HTR-8/SVneo (cell line): ENCODE data around the gene RNU1-2.
"Not testable (repeated sequence)": the region's sequence is repeated elsewhere in the genome, so short reads cannot be mapped to it uniquely, and the experiment has no call there.

Experiments used
- DNase-seq: peaks from one replicate; pipeline ENCODE4 v3.0.0; 2011; ENCODE audit warnings: low spot score, mixed read lengths; ENCODE audit not compliant: insufficient read length
- FAIRE-seq: peaks from 2 replicates; lab custom pipeline; 2011; peaks lifted over from hg19 to GRCh38; lab: Jason Lieb, UNC

Gene RNU1-2

DNA sequence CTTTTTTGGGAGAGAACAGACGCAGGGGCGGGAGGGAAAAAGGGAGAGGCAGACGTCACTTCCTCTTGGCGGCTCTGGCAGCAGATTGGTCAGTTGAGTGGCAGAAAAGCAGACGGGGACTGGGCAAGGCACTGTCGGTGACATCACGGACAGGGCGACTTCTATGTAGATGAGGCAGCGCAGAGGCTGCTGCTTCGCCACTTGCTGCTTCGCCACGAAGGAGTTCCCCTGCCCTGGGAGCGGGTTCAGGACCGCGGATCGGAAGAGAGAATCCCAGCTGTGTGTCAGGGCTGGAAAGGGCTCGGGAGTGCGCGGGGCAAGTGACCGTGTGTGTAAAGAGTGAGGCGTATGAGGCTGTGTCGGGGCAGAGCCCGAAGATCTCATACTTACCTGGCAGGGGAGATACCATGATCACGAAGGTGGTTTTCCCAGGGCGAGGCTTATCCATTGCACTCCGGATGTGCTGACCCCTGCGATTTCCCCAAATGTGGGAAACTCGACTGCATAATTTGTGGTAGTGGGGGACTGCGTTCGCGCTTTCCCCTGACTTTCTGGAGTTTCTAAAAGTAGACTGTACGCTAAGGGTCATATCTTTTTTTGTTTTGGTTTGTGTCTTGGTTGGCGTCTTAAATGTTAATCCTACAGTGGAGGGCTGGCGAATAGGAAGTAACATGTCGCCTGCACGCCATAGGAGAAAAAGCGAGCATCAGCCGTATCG, at the start of gene RNU1-2:
TSS of gene RNU1-2 (plus strand) at position 383 of the 718 bp plus-strand sequence.
- DNase-seq, FAIRE-seq: not testable (repeated sequence)

DNA sequence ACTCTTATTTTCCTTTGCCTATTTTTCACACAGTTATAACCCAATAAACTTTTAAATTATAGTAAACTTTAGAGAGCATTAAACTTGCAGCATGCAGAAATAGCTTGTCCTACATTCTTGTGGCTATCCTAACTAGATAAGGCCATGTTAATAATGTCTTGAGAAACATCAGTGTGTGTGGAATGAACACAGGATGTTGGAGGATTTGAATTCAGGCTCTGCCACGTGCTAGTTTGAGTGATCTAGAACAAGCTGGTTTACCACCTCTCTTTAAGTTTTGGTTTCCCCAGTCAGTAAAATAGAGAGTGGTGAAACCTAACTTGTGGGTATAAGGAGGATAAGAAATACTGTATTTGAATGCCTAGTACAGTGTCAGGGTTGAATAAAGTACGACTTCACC, 39.6 kb upstream of the RNU1-2 start:
- FAIRE-seq, DNase-seq: not testable (repeated sequence)

DNA sequence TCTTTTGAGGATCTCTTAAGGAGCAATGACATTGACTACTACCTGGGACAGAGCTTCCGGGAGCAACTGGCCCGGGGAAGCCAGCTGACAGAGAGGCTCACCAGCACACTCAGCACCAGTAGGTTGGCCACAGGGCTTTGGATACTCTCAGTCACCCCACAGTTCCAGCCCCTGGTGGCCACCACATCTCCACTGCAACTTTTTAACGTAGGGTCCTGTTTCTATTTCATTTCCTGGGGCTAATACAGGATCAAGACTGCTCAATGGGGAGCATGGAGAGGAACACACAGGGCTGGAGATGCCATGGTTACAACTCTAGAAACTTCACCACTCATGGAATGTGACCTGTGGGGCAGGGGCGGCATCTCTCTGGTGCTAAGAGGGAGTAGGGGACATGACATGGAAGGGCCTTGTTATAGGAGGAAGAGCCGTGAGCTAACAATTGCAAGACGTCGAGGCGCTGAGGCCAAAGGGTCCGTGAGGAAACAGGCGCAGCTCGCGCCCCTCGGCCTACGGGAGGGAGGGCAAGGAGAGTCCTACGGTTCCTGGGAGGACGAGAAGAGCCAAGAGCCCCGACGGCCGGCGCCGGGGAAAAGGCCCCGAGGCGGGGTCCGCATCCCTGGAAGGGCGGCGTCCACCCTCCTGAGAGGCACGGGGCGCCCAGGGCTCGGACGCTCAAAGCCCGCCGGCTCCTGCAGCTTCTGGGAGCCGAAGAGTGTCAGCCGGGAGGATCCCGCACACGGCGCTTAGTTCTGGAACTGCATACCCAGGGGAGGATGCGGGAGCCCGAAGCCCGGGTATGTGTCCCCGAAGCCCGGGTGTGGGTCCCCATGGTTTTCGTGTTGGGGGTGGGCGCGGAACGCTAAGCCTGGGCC, 36.4 kb upstream of the RNU1-2 start:
- not testable (repeated sequence) for FAIRE-seq, DNase-seq

DNA sequence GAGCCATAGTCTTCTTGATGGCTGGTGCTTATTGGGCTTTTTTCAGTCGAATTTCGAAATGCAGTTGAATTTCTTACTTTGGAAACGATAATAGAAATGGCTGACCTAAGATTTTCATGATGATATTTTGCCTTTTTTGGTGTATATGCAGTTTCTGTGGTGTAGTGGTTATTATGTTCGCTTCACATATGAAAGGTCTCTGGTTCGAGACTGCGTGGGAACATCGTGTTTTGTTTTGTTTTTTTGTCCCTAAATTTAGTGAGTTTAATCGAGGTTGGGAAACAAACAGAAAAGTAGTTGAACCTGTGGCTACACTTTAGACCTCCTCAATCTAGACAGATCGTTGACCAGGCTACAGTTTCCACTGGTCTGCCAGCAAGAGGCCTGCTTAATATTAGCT, 35.7 kb upstream of the RNU1-2 start:
- not testable (repeated sequence) for DNase-seq, FAIRE-seq

DNA sequence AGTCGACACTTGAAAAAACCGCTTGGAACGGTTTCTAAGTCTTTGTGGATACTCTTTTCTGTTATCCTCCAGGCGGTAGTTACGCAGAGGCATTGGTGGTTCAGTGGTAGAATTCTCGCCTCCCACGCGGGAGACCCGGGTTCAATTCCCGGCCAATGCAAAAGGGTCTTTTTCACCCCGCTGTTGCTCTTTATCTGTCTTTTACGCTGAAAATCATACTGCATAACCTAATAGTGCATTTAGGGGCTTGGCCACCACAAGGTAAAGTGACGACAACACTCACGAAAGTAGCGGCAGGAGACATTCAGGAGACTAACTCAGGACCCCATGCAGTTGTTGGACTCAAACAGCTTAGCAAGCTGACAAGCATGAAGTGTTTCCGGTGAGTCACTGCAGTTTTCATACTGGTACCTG, 33.9 kb upstream of the RNU1-2 start:
- FAIRE-seq, DNase-seq: not testable (repeated sequence)

DNA sequence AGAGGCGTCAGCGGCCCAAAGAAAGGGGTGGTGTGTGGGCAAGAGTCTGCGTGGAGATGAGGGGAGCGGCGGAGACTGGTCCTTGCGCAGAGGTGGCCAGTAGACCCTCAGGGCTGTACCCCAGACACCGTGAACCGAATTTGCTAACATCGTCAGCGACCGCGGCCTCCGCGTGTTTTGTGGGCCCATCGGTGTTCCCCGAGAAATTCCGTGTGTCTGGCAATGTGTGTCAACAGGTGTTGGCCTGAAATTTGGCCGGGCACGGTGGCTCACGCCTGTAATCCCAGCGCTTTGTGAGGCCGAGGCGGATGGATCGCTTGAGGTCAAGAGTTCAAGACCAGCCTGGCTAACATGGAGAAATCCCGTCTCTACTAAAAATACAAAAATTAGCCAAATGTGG, 33.4 kb upstream of the RNU1-2 start:
- DNase-seq, FAIRE-seq: not testable (repeated sequence)

DNA sequence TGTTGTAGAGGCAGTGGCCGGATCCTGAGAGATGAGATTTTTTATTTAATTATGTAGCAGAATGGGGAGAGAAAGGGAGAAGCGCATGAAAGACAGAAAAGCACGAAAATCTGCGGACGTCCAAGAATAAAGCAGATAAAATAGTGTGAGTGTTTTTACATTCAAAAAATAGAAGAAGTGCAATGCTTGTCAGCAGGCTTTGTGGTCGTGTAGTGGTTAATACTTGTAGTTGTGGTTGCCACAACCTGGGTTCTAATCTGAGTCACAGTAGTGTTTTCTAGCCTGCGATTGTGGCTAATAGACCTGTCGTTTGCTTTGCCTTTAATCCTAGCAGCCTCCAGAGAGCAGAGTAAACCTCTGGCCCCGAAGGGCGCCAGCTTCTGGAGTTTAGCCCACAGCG, 32.8 kb upstream of the RNU1-2 start:
- not testable (repeated sequence) for DNase-seq

DNA sequence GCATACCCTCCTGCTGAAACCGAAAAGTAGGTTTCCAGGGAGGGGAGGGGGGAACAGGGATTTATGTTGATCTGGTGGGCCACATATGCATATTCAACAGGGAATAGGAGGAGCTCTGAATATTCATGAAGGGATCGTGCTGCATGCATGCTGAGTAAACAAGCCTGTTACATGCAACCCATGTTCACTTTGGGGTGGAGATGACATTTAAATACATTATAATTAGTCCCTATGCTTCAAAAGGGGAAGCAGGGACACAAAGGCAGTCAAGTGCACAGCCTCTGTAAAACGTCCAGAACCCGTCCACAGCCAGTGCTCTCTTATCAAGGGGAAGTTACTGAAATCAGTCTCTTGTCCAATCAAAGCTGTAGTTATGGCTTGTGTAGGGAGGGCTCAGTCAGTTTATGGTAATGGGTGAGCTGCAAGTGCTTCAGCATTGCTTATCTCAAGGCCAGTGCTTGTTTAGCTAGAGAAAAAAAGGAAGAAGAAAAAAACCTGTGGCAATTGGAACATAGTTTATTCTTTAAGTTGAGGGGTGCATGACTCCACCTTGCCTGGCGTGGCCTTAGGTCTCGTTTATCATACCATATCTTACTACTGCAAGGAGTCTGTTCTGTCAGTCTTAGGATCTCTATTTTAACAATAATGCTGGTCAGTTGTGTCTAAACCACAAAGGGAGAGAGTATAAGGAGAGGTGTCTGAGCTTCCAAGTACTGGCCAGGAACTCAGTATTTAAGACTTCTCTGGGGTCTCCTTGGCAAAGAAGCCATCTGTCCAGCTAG, 28.7 kb upstream of the RNU1-2 start:
- FAIRE-seq, DNase-seq: not testable (repeated sequence)

More for the DNA sequence above, 32.8 kb upstream of the RNU1-2 start:
- not testable (repeated sequence) for FAIRE-seq

DNA sequence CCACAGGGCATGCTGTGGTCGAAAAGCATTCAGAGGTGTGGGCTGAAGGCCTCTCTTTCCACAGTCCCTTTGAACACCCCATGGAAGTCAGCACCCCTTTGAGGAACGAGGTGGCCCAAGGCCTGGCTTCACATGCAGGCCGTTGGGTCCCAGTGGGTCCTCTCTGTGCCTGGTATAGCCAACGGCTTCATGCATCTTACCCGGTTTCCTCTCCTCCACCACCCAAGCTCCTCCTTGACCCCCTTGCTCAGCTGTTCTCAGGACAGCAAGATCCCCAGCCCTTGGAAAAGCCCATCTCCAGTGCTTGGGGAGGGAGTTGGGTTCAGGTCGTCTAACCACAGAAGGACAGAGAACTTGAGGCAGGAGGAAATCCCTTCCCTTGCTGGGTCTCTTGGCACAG, 27.0 kb upstream of the RNU1-2 start:
- DNase-seq, FAIRE-seq: not testable (repeated sequence)

DNA sequence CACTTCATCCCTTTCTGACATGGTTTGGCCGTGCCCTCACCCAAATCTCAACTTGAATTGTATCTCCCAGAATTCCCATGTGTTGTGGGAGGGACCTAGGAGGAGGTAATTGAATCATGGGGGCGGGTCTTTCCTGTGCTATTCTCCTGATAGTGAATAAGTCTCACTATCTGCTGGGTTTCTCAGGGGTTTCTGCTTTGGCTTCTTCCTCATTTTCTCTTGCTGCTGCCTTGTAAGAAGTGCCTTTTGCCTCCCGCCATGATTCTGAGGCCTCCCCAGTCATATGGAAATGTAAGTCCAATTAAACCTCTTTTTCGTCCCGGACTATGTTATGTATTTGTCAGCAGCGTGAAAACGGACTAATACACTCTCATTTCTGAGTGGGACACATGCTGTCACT, 25.8 kb upstream of the RNU1-2 start:
- not testable (repeated sequence) for DNase-seq, FAIRE-seq

DNA sequence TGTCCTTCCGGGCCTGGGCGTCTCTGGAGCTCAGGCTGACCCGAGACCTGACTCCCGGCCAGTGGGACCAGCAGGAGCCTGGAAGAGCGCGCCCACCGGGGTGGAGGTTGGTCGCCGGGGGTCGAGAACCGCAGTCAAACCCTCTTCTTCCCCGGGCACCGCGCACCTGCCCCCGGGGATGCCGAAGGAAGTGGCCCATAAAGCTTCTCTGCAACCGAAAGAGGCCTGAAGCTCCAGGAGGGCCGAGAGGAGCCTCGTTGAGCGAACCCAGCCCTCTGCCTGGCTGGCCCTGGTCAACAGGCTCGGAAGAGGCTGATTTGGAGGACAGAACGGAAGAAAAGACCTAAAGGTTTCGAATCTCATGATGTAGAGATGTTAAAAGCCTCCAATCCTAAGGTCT, 24.6 kb upstream of the RNU1-2 start:
- DNase-seq, FAIRE-seq: not testable (repeated sequence)

DNA sequence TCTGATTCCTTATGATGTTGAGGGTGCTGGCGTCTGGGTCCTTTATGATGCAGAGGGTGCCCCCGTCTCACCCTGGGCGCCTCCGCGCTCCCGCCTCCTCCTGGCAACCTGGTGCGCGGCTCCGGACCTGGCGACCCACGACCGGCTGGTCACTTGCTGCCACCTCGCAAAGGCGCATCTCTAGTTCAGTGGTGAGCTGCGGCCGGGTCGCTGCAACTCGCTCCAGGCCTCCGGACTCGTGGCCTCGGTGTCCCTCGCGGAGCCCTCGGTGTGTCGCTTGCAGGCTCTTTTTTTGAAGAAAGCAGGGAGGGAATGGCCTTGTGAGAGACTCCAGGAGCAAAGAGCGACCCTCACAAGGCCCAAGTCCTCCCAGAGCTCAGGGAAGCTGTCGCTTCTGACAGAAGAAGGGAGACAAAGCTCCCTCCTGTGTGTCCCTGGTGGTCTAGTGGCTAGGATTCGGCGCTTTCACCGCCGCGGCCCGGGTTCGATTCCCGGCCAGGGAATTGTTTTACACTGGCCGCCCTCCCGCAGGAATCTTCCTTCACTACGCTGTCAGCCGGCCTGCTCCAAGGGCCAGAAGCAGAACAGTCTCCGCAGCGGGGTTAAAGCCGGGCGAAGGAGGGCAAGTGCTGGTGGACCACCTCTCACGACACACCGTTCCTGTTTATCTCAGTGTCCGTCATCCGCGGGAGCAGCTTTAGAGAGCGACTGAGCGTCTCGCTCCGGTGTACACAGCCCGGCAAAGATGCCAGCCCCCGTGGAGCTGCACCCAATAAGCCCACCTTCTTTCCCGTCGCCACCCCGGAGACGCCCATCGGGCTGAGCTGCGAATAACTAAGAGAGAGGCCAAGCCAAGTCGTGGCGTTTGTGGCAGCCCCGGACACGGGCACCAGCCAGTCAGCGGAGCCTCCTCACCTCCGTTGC, 23.4 kb upstream of the RNU1-2 start:
- not testable (repeated sequence) for DNase-seq

DNA sequence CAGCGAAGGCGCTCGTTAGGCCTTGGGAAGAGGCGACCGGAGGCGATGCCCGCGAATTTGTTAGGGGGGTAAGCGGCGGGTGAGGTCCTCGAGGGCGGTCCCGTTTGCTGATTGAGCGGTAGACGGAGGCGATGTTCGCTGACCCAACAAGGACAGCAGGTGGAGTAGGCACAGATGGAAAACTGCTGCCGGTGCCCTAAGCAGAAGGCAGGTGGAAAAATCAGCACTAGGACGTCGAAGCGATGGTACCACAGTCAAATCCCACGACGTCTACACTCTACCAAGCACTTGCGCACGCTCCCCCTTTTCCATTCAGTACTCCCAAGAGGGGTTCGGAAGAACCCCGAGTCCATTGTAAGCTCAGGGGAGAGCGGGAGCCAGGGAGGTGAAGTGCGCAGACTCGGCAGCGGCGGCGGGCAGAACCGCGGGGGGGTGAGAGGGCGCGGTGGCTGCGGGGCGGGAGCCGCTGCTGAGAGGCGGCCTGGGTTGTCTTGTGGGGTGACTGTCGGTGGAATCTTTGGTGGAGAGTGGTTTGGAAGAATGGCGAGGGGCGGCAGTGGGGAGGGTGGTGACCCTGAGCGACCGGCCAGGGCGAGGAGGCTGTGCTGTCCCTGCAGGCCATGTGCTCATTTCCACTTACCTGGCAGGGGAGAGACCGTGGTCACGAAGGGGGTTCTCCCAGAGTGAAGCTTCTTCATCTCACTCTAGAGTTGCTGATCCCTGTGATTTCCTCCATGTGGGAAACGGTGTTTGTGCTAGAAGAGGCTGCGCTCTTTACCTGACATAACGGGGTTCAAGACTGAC, 22.5 kb upstream of the RNU1-2 start:
- not testable (repeated sequence) for DNase-seq, FAIRE-seq

More for the DNA sequence above, 23.4 kb upstream of the RNU1-2 start:
- not testable (repeated sequence) for FAIRE-seq

DNA sequence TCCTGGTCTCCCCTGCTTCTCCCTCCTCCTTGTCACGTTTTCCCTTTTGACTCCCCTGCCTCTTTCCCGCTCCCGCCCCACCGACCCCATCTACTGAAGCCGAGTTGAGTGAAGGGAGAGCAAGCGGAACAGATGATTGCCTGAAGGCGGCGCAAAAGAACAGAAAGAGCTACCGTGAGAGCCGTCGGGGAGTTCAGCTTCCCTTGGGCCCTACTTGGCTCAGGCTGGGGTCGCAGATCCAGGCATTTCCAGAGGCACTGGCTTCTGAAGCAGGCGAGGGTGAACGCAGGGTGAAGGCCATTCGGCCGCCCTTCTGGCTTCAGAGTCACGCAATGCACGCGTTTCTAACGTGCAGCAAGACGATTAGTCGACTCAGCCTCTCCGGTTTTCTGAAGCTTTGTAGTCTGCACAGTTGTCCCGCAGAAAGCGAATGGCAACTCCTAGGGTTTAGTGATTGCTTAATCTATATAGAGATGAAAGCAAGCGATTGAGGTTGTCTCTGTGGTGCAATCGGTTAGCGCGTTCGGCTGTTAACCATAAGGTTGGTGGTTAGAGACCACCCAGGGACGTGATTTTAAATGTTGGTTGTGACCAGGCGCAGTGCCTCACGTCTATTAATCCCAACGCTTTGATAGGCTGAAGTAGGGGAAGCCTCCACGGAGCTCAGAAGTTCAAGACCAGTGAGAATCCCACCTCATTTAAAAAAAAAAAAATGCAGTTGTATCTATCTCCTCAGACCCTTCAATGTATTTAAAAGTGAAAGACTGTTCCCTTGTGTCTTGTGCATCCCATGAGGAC, 20.6 kb upstream of the RNU1-2 start:
- not testable (repeated sequence) for FAIRE-seq, DNase-seq

DNA sequence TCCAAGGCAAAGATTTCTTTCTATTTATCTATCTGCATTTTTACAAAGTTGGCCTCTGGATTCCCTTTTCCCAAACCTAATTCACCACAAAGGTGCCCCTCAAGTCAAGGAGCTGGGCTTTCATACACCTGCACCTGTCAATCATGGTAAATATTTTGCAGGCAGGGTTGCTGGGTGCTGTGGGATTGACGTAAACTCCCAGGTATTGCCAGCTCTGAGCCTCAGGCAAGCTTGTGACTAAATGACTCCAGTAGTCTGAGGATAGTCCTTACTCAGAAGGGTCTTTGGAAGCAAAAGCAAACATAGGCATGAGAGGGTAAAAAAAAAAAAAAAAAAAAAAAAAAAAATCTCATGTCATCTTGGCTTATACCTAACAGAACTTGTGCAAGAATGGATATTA, 14.0 kb upstream of the RNU1-2 start:
- not testable (repeated sequence) for FAIRE-seq, DNase-seq

DNA sequence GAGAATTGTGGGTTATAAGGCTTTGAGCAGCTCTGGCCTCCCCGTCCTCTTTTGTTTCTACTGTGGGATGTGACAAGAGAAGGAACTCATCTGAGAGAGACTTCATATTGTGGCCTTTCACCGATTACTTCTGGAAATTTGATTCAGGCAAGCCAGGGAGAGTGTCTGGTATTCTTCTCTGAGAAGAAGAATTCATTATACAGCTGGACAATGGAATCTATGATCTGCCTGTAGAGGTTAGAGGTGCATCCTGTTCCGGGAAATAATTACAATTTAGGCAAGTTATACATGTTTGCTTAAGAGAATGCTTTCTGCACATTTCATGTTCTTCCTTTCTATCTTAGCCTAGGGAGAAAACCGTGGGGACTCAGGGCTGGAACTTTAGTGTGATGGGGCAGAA, 12.8 kb upstream of the RNU1-2 start:
- FAIRE-seq (no peak), DNase-seq (no peak)

DNA sequence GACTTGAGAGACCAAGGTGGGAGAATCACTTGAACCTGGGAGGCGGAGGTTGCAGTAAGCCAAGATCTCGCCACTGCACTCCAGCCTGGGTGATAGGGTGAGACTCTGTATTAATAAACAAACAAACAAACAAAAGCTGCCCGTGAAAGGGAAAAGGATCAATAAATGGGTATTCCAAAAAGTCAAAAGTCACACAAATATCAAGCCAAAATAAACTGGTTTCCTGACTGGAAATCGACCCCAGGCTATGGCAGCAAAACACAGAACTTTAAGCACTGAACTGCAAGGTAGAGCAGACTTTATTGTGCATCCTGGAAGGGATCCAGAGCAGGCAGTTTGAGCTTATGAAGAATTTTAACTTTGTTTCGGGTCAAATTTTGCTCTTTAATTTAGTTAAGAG, 11.3 kb upstream of the RNU1-2 start:
- not testable (repeated sequence) for FAIRE-seq, DNase-seq
